Activated CD4-positive, CD25-positive, alpha-beta regulatory T cell treated with anti-CD3 and anti-CD28 coated beads, Interleukin-2, amount 50 U/mL, for 24 hours (primary cell): ENCODE data around the gene SLC12A4.
A peak's percentile ranks its signal among the peaks of the same experiment; 100 is the strongest.
"Not testable (repeated sequence)": the region's sequence is repeated elsewhere in the genome, so short reads cannot be mapped to it uniquely, and the experiment has no call there.

ENCODE experiments used
- ATAC-seq, 2 donors: fragments of 150-1000 bp; cut with Tn5 transposase; one replicate each; pipeline ENCODE4 v1.10.0; 2021; ENCODE audit warnings: mild to moderate bottlenecking in 1 of 2, moderate library complexity in 1 of 2

The SLC12A4 gene

DNA sequence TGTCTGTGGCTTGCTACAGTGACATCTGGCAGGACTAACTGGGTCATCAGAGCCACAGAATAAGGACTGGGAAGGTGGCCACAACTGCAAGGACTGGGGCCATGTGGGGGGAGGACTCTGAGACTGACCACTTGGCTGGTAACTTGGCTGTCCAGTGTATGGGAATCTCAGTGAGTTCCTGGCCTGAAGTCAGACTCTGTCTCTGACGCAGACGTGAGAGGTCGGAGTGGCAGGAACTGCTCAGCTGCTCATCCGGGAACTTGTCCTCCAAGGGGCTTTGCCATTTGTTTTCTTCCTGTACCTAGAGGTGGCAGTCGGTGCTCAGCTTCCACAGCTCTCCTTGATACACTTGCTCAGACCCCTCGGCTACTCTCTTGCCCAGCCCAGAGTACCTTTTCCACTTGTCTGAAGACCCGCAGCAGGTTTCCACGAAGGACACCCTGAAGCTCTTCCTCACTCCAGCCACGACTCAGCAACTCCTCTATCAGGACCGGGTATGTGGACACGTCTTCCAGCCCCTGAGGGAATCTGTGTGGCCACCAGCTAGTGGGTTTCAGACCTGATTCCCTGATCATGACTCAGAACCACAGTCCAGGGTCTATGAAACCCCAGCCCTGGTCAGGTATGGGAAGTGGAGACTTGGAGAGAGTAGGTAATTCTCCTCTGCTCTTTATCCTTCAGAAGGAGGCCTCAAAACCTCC, 19.2 kb upstream of the SLC12A4 start:
- no peak for ATAC-seq

- ATAC-seq, result no peak
These were observed 18.5 kb upstream of the SLC12A4 start for GRCh38 chr16:67986949-67987348.

GRCh38 chr16:67982011-67982696, 13.7 kb upstream of the SLC12A4 start:
- ATAC-seq, result no peak

DNA sequence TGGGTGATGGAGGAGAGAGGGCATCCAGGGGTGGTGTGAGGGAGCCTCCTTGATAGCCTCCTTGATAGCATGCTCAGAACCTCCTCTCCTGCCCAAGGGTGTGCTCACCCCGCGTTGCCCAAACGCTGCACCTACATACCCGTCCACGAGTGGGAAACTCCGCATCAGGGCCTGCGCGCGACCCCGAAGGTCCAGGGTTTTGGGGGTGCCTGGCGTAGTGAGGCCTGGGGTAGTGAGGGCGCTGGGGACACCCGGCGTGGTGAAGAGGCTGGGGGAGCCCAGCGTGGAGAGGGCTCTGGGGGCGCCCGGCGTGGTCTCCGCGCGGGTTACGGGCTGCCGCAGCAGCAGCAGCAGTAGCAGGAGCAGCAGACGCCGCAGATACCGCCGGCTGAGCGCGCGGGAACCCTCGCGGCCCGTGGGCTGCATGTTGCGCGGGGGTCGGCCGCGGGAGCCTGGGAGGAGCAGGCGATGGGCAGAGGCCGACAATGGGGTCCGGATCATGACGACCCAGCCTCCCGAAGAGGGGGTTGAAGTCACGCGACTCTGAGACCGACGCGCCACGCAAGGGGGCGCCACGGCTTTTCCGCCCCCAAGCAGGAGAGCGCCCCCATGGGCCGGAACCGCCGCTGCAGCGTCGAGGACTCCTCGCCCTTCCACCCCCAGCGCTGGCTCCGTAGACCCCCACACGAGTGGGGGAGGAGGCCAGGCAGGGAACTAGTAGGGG, 11.7 kb upstream of the SLC12A4 start, which contains the start of gene DPEP3:
TSS of gene DPEP3 (minus strand) at position 545 of the 724 bp plus-strand sequence. CDS start at position 426, 119 bp downstream.
- ATAC-seq, result no peak

DNA sequence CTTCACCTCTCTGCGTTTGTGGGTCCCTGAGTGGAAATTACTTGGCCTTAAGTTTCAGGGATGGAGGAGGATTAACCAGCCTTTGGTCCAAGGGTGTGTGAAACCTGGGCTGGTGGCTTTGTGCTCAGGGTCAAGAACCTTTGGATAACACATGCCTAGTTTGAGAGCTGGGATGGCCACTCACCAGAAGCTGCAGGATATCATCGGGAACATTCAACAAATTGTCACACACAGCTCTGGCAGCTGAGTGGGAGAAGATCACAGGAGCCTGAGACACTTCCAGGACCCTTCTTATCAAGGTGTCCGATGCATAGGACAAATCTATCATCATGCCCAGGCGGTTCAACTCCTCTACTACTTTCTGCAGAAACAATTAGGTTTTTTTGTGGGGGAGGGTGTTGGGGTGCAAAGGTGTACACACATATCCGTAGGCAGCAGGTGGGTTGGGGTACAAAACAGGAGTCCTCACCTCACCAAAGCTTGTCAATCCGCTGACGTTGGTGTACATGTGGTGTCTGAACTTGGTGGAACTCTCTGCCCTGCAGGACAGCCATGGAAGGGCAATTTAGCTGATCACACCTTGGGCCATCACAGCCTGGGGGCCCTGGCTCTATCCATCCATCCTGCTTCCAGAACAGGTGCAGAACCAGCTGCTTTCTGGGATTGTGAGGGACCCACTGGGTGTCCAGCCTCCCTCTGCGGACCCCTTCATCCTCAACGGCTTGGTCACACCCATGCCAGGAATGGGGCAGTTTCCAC, 9.2 kb upstream of the SLC12A4 start:
- no peak for ATAC-seq

DNA sequence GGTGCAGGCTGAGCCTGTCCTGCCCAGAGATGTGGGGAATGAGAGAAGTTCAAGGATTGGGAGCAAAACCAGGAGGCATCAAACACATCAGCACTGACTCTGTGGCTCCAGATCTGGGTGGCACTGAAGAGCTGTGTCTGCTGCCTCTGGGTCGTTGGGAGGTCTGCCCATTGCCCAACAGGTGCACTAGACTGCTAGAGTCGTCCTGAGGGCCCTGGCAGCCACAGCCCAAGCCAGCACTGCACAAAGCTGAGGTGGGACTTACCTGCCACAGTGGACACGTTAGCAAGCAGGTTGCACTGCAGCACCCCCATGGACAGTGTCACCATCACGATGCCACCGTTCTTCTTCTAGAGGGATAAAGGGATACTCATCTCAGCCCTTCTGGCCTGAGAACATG, 8.6 kb upstream of the SLC12A4 start:
- no peak for ATAC-seq

DNA sequence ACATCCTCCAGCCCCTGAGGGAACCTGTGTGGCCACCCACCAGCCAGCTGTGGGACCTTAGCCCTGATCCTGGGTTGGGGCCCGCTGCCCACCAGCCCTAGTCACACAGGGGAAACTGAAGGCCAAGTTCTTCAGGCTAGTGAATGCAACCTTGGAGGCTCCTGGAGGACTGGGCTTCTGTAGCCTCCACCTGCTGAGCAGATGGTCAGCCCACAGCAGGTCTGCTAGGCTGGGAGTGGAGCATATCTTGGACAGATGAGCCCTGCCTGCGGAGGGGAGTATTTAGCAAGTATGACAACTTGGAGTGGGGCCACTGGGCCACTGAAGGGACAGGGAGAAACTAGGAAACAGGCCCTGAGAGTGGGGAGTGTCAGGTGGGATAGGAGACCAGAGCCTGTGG, 7.8 kb upstream of the SLC12A4 start:
- ATAC-seq, result no peak

GRCh38 chr16:67975321-67976105, 7.1 kb upstream of the SLC12A4 start:
- ATAC-seq, result peak in 1 of 2 donors; percentile 7

DNA sequence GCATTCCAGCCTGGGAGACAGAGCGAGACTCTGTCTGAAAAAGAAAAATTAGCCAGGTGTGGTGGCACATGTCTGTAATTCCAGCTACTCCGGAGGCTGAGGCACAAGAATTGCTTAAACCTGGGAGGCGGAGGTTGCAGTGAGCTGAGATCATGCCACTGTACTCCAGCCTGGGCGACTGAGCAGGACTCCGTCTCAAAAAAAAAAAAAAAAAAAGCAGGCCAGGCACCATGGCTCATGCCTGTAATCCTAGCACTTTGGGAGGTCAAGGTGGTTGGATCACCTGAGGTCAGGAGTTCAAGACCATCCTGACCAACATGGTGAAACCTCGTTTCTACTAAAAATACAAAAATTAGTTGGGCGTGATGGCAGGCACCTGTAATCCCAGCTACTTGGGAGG, 3.8 kb upstream of the SLC12A4 start:
- ATAC-seq, result not testable (repeated sequence)

DNA sequence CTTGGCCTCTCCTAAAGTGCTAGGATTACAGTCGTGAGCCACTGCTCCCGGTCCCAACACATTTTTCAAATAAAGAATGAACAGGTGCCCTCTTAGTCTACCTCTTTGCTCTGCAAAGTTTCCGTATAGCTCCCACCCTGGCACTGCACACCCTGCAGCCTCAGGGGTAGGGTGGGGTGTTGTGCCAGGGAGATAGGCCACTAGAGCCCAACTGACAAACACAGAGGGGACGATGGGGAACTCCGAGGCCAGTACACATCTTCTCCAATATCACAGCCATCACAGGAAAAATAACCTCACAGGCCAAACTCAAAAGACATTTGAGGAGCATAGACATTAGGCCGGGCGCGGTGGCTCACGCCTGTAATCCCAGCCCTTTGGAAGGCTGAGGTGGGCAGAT, 2.7 kb upstream of the SLC12A4 start:
- no peak for ATAC-seq

GRCh38 chr16:67969254-67970039, 1.0 kb upstream of the SLC12A4 start:
- peak; percentile 11 to 15 for ATAC-seq

DNA sequence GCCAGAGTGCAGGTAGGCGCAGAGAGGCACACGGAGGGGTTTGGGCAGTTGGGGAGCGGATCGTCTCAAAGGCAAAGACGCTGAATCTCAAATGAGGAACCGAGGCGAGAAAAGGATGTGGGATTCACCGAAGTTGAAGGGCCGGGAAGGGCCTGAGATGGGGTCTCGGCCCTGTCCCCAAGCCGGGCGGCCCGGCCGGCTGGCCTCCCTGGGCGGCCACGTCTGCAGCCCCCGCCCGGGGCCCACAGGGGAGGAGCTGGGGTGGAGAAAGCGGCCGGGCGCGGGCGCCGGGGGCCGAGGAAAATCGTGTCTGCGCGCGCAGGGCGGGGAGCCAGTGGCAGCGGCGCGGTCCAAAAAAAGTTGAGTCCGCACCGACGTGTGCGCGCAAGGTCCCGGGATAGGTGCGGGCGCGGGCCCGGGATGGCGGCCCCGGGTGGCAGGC, 458 bp downstream of the SLC12A4 start:
- peak in 1 of 2 donors; percentile 12 for ATAC-seq

DNA sequence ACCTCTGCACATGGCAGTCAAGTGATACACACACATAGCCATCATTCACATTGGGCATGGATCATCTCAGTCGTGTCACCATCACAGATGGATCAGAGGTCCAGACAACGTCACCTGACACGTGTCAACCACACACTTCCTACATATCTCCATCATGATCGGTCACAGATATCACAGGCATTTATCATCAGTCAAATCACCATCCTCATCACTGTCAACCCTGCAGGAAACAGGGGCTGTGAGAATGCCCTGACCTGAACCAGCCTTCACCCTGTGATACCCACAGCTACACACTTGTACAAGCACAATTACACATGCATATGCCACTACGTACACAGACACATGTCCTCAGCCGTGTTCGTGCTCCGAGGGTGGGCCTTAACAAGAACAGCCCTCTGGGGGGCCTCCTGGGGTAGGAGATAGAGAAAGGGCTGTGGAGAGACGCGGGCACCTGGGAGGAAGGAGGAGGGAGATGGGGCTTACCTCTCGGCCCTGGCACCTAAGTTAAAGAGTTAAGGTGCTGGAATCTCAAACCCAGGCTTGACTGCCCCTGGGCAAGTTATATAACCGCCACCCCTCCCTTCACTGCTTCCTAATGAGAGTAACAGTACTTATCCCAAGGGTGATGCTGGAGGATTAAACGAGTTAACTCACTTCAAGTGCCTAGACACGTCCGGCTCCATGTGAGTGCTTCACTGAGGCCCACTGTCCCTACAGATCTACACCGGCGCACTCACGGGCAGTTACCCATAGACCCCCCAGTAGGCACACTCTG, 1.1 kb downstream of the SLC12A4 start:
- ATAC-seq, result peak; percentile 44 to 45

- ATAC-seq, result no peak
These were observed 1.8 kb downstream of the SLC12A4 start for GRCh38 chr16:67966549-67967182.

DNA sequence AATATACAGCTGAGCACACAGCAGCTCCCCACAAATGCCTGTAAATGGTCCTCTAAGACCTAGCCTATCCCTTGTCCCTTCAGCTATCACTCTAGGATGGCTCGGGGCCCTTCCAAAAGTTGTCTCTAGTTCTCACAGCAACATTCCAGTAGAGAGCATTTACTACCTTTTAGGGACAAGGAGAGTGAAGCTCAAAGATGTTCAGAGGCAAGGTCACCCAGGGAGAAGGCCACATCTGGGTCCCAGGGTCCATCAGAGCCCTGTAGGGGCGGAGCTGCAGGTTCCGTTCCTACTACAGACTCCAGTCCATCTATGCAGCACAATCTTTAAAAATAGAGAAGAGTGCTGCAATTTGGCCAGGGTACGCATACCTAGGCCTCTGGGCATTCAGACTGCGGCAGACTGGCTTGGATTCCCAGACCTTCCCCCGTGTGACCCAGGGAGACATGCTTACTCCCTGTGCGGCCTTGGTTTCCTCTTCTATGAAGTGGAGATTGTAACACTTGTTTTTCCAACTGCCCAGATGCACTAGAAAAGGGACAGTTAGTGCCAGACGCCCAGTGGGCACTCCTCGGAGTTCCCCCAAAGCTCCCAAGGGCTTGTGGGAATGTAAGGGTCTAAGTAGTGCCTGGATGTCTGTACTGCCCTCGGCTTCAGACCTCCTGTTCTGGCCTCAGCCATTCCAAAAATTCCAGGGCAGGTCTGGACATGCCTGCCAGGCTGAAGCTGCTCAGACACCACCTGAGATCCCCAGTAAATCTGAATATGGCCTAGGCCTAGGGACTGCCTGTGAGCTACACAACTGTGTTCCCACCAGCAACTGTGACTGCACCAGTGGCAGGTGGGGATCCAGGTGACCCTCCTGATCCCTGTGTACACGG, 2.5 kb downstream of the SLC12A4 start:
- no peak for ATAC-seq

DNA sequence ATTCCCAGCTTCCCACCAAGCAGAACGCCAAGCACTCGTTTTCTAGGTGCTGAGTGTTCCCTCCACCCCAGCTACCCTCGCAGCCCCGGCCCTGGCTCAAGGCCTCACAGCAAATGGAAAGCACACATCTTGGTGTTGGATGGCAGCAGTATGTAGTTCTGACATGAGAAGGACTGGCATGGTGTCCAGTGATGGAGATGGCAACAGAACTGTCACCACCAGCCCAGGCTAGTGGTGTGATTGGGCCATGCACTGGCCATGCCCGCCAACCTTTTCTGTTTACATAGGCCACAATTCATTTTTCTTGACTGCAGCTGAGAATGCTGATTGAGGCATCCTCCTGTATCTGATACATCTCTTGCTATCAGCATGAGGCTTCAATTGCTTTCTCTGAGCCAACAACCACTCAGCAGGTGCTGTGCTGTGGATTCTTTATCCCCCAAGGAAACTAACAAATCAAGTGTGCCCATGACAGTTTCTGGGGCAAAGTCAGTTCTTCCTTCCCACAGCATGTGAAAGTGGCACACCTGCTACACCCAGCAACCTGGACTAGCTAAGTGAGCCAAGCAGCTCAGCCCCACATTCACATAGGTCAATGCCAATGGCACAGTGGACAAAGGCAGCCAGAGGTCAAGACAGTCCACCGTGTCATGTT, 3.8 kb downstream of the SLC12A4 start:
- no peak for ATAC-seq

DNA sequence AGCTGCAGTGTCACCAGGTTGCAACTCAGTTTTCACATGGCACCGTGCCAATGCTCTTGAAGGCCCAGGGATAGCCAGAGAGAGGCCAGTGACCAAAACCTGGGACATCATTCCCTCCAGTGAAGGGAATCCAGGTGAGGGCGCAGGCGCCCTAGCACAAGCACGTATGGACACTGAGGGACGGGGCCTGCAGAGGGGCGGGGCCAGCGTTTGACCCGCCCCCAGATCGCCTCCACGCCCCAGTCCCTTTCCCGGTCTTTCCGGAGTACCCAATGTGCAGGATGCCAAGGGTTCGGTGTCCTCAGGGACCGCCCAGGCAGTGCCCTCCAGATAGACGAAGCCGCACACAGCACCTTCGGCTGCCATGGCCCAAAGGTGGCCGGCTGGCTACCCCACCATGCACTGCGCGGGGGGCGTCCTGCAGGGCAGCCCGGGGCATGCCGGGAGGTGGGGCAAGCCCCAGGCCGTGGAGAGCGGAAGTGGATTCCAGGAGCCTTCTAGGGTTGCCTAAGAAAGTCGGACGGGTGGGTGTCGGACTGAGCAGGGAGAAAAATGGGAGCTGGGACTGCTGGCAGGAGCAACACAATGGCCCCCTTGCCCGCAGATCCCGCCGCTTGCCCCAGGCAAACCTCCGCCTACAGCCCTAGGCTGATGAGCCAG, 4.6 kb downstream of the SLC12A4 start:
- no peak for ATAC-seq

DNA sequence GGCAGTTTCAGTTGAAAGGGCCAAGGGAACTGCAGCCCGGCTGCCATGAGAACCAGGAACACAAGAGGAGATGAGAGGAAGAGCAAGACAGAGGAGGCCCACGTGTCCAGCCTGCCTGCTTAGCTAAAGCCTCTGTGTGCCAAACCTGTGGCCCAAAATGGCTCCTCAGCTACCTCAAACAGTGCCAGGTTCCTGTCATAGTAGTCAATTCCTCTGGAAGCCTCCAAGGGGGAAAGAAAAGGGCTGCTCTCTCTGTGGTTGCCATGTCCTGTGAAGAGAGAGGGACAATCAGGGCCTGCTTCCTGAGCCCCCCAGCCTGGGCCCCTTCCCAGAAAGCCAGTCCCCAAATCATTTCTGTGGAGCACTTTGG, 5.2 kb downstream of the SLC12A4 start:
- ATAC-seq, result no peak
